AG10803 (cell line): ENCODE data around the gene HOXC13.
A peak's percentile ranks its signal among the peaks of the same experiment; 100 is the strongest.

ENCODE experiments used
- DNase-seq: peaks from one replicate; pipeline ENCODE4 v3.0.0; 2010; ENCODE audit warnings: low read depth
- H3K4me3 ChIP-seq: 2 replicates; pipeline ENCODE4 v1.5.1; 2011; ENCODE audit warnings: mild to moderate bottlenecking, low read length, control low read depth
- CTCF ChIP-seq: conservative IDR thresholded peaks from 2 replicates; pipeline ENCODE4 v1.5.1; 2011; ENCODE audit warnings: mild to moderate bottlenecking, low read length, control low read depth, inconsistent platforms

The HOXC13 gene

DNA sequence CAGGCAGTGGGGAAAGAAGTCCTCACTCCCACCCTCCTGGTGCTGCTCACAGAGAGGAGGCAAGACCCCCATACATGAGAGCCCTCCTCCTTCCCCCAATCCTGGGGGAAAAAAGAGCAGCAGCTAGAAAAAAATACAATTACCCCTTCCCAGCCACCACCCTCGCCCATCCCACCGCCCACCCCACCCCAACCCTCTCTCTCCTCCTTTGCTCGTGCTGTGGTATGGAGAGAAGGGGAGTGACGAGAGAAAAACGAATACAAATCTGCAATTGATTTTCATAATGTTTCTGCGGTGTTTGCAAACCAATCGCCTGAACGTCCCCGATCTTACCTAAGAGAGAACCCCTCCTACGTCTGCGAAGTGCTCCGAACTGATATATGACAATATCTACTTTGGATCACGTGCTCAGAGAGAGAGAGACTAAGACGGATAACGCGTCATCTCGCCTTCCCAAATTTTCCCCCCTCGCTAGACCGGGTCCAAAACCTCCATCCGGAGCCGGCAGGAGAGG, 34.1 kb downstream of the HOXC13 start, which contains the start of gene HOXC11:
Gene HOXC11, plus strand, starts transcription at position 405 of the 514 bp plus-strand sequence. CDS start 116 bp downstream, outside the sequence.
- no peak for TF ChIP-seq CTCF
- peak within 1 kb of the TSS; percentile 86 for H3K4me3 ChIP-seq
- DNase-seq, result no peak

DNA sequence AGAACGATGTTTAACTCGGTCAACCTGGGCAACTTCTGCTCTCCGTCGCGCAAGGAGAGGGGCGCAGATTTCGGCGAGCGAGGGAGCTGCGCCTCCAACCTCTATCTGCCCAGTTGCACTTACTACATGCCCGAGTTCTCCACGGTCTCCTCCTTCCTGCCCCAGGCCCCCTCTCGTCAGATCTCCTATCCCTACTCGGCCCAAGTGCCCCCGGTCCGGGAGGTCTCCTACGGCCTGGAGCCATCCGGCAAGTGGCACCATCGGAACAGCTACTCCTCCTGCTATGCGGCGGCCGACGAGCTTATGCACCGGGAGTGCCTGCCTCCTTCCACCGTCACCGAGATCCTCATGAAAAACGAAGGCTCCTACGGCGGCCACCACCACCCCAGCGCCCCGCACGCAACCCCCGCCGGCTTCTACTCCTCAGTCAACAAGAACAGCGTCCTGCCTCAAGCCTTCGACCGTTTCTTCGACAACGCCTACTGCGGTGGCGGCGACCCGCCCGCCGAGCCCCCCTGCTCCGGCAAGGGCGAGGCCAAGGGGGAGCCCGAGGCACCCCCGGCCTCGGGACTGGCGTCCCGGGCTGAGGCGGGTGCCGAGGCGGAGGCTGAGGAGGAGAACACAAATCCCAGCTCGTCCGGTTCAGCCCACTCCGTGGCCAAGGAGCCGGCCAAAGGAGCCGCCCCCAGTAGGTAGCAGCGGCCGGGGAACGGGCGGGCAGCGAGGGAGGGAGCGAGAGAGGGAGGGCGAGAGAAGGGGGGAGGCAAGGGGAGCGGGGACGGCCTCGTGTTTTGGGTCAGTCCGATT, 34.8 kb downstream of the HOXC13 start:
- DNase-seq, result peak; percentile 67
- TF ChIP-seq CTCF, result no peak
- H3K4me3 ChIP-seq, result peak overlapping the region; percentile 86

DNA sequence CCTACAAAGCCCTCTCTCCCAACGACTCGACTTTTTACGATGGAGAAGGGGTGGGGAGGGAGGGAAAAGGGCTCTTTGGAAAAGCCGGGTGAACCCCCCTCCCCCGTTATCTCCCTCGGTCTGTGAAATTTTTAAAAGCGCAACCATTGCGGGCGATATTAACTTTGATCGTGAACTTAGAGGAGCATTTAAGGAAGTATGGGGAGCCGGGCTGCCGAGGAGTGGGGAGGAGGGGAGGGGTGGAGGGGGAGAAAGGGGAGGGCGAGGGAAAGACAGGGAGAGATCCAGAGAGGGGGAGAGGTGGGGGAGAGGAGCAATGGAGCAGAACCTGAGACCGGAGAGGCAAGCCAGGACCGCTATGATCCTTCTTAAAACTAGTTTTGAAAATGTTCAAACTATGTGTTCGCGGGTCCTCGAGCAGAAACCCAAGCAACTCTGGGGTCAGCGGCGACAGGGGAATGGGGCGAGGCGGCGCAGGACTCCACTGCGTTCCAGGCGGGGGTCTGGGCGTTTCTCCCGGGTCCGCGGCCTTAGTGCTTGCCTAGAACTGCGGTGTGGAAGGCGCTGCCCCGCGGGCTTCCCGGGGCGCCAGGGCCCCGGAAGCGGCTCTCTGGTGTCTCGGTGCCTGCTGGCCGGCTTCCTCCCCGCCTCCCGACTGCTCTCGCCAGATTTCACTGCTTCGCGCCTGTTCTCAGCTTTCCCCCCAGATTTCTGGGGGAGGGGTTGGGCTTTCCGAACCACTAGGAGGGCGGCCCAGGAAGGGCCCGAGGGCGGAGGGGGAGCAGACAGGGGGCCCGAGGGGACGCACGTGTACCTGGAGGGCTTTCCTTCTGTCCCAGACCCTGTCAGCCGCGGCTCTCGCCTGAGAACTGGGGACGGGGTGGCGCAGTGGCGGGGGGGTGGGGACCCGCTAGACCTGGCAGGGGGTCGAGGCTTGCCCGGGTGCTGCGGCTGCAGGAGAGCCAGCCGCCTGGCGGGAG, 35.7 kb downstream of the HOXC13 start, which contains the start of gene HOTAIR:
Gene HOTAIR, minus strand, starts transcription at position 871 of the 980 bp plus-strand sequence.
- H3K4me3 ChIP-seq, result peak within 1 kb of the TSS; percentile 86
- DNase-seq, result peak; percentile 59
- TF ChIP-seq CTCF, result no peak

DNA sequence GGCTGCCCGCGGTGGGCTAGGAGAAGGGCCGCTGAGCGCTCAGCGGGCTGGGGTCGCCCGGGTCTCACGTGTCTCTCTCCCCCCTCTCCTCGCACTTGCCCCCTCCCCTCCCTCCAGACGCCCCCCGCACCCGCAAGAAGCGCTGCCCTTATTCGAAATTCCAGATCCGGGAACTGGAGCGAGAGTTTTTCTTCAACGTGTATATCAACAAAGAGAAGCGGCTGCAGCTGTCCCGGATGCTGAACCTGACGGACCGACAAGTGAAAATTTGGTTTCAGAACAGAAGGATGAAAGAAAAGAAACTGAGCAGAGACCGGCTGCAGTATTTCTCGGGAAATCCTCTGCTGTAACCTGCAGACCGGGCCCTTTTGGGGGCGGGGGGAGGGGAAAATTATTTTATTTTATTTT, 36.4 kb downstream of the HOXC13 start:
- DNase-seq, result no peak
- TF ChIP-seq CTCF, result no peak
- H3K4me3 ChIP-seq, result peak overlapping the region; percentile 86

DNA sequence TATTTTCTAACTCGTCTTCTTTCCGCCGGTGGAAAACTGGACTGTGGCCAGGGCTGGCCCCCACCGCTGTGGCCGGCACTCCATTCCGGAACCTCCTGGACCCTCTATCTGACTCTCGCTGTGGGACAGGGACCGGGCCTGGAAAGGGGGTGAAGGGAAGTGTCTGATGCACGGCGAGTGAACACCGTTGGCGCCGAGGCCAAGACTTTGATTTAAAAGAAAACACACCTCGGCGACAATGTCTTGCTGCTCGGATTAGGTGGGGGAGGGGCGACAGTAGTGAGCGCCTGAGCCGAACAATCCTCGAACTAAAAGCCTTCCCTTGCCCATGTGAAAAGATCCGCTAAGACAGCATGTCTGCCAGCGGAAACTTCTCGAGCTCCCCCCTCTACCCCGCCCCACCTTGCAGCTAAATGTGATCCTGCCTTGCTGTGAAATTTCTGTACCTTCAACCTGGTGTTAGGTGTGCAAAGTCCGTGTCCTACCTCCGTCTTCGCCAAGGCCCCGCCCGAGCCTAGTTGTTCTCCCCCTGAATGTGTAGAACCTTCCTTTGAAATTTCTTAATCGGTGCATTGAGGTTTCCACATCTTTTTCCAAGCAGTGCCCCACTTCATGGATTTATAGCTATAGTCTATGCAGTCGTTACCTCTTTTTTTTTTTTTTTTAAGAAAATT, 37.0 kb downstream of the HOXC13 start:
- H3K4me3 ChIP-seq, result peak overlapping the region; percentile 86
- TF ChIP-seq CTCF, result no peak
- no peak for DNase-seq

DNA sequence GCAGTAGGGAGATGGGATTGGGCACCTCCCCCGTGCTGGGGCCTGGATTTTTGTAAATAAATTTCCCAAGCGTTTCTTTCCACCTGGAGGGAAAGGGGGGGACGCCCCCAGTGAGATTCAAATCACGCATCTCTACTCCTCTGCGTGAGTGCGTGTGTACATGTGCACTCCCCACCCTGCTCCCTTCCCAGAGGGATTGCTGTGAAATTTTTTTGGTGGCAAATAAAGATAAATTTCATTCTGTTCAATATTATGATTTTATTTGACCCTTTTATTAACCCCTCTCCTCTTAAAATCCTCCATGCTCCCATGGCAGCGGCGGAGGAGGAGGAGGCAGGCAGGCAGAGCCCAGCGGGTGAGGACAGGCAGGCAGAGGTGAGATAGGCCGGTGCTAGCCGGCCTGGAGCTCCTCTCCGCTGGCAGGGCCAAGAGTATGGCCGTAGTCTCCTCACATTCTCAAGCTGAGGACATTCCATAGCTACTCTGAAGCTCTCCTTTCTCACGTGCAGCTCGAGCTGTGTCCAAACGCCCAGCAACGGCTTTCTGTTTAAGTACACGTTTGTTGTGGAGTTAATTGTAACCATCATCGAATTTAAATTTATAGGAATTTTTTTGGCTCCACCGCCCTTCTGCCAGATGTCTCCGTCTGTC, 37.7 kb downstream of the HOXC13 start:
- TF ChIP-seq CTCF, result no peak
- H3K4me3 ChIP-seq, result peak overlapping the region; percentile 20
- peak; percentile 96 for DNase-seq
